ENCODE data around the gene PPIB. TPM values are rescaled to one million over a fixed set of nuclear protein-coding genes. Genes with fewer than 3 reads are reported as not detected.
A peak's percentile ranks its signal among the peaks of the same experiment; 100 is the strongest.

PPIB gene
- total RNA-seq, result 100 to 1,000 TPM; 392 to 410 TPM

- H3K27ac Mint-ChIP-seq, result peak within 1 kb of the TSS; percentile 96
- H3K4me1 Mint-ChIP-seq, result peaks cover 58% of the 10 kb centered on the region
- H3K36me3 Mint-ChIP-seq (ENCODE audit: low read depth), result peaks cover 30% of the 10 kb centered on the region
- peak; percentile 98 for DNase-seq
- peak within 1 kb of the TSS; percentile 83 for H3K4me3 Mint-ChIP-seq
- CTCF ChIA-PET, result interaction anchor here (0.5 to 3.3 kb wide), 9 partner anchors 10 to 565 kb away, joined by 3 to 36 read pairs (median 3); partner anchors contain the start of genes CIAO2A and TRIP4
- H3K27me3 Mint-ChIP-seq, result no peaks in the 10 kb centered on the region
- POLR2A ChIA-PET, result interaction anchor here (0.6 to 5.1 kb wide), 22 partner anchors 9 to 1142 kb away, joined by 3 to 72 read pairs (median 6); partner anchors contain the start of genes CIAO2A, PCLAF, RNU5B-1 and SNX1
- H3K9me3 Mint-ChIP-seq, result no peaks in the 10 kb centered on the region
These were observed at the start of gene PPIB for GRCh38 chr15:64162869-64163658. Gene PPIB (minus strand): TSS chr15:64163022. CDS start chr15:64162986, 36 bp downstream.

GRCh38 chr15:64211696-64212095, 48.9 kb upstream of the PPIB start:
- H3K36me3 Mint-ChIP-seq (ENCODE audit: low read depth), result peaks cover 18% of the 10 kb centered on the region
- POLR2A ChIA-PET, result no interaction called here
- no peaks in the 10 kb centered on the region for H3K9me3 Mint-ChIP-seq
- no peak overlapping the region for H3K27ac Mint-ChIP-seq
- H3K4me3 Mint-ChIP-seq, result no peak overlapping the region
- CTCF ChIA-PET, result no interaction called here
- no peaks in the 10 kb centered on the region for H3K27me3 Mint-ChIP-seq
- H3K4me1 Mint-ChIP-seq, result peaks cover 20% of the 10 kb centered on the region
- no peak for DNase-seq

DNA sequence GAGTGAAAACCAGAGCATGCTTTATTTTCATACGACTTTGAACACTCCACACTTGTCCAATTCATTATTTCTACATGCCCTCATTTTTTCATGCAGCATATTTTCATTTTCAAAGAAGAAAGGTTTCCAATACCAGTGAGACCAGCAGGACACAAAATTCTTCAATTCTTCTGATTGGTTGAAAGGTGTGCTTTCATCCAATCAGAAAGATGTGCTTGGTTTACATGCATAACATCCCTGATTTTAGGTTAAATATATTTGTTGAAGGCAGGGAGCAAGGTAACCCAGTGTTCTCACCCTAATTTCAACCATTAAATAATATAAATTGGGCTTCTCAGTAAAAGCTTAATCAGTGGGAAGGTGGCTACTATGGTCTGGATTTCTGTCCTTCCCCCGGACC, 47.5 kb upstream of the PPIB start:
- DNase-seq, result no peak
- ChIA-PET CTCF (interaction anchor here (0.6 to 1.5 kb wide), 5 partner anchors 11 to 802 kb away, joined by 3 read pairs; no protein-coding TSS in a partner anchor), POLR2A (no interaction called here)
- Mint-ChIP-seq H3K27ac (no peak overlapping the region), H3K9me3 (no peaks in the 10 kb centered on the region), H3K4me1 (peaks cover 20% of the 10 kb centered on the region), H3K27me3 (no peaks in the 10 kb centered on the region), H3K4me3 (no peak overlapping the region), H3K36me3 (ENCODE audit: low read depth) (peaks cover 18% of the 10 kb centered on the region)

DNA sequence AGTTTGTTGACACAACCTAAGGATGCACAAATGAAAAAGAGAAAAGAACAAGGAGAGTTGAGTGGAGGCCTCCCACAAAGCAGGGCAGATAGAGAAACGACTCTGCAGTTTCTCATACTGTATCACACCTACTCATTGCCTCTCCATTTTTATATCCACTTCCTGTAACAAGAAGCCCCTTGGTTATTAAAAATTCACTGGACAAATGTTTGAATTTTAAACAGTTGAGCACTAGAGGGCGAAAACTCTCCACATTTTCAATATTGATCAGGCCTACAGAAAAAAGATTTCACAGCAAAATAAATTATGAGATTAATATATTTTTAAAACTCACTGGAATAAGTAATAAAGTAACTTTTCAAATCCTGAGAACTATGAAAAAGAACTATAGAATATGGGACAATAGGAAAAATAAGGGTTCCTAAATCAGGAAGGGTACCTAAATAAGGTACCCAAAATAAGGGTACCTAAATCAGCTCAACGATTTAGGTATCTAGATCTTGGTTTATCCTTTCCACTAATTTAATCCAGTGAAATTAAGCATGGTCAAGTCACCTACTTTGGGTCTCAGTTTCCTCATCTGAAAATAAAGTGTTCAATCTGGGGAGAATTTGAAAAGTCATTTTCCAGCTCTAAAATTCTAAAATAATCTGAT, 47.0 kb upstream of the PPIB start:
- no peak overlapping the region for H3K27ac Mint-ChIP-seq
- peaks cover 20% of the 10 kb centered on the region for H3K4me1 Mint-ChIP-seq
- no peaks in the 10 kb centered on the region for H3K27me3 Mint-ChIP-seq
- no peaks in the 10 kb centered on the region for H3K9me3 Mint-ChIP-seq
- H3K4me3 Mint-ChIP-seq, result no peak overlapping the region
- ChIA-PET CTCF (interaction anchor here (0.6 to 1.5 kb wide), 4 partner anchors 11 to 518 kb away, joined by 3 read pairs; no protein-coding TSS in a partner anchor), POLR2A (interaction anchor here (0.6 kb wide), 1 partner anchor 174 kb away, joined by 3 read pairs; no protein-coding TSS in a partner anchor)
- peaks cover 18% of the 10 kb centered on the region for H3K36me3 Mint-ChIP-seq (ENCODE audit: low read depth)
- DNase-seq, result no peak

- Mint-ChIP-seq H3K9me3 (no peaks in the 10 kb centered on the region), H3K4me1 (peaks cover 5% of the 10 kb centered on the region), H3K27ac (no peak overlapping the region), H3K36me3 (ENCODE audit: low read depth) (peaks cover 27% of the 10 kb centered on the region), H3K4me3 (no peak overlapping the region), H3K27me3 (no peaks in the 10 kb centered on the region)
- CTCF ChIA-PET, result interaction anchor here (1.2 kb wide), 1 partner anchor 11 kb away, joined by 3 read pairs; no protein-coding TSS in a partner anchor
- DNase-seq, result no peak
- POLR2A ChIA-PET, result no interaction called here
These were observed 42.4 kb upstream of the PPIB start for GRCh38 chr15:64205202-64205601.

DNA sequence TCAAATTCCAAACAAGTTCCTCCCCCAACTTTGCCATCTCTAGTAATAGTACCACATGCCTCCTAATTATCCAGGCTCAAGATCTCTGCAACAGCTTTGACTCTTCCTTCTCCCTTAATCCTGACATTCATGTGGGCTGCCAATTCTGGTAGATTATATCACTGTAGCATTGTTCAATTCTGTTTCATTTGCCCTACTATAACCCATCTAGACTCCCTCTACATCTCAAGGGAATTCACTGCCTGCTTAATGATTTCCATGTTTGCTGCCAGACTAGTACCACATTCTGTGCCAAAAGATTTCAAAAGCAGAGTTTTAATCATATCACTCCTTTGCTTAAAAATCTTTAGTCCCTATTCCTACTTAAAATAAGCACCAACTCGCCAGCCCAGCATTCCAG, 34.6 kb upstream of the PPIB start:
- Mint-ChIP-seq H3K9me3 (no peaks in the 10 kb centered on the region), H3K4me1 (no peaks in the 10 kb centered on the region), H3K4me3 (no peak overlapping the region), H3K27ac (no peak overlapping the region), H3K27me3 (no peaks in the 10 kb centered on the region), H3K36me3 (ENCODE audit: low read depth) (peaks cover 35% of the 10 kb centered on the region)
- CTCF ChIA-PET, result interaction anchor here (0.5 to 0.7 kb wide), 2 partner anchors 13 to 63 kb away, joined by 3 read pairs; no protein-coding TSS in a partner anchor
- POLR2A ChIA-PET, result no interaction called here
- no peak for DNase-seq

DNA sequence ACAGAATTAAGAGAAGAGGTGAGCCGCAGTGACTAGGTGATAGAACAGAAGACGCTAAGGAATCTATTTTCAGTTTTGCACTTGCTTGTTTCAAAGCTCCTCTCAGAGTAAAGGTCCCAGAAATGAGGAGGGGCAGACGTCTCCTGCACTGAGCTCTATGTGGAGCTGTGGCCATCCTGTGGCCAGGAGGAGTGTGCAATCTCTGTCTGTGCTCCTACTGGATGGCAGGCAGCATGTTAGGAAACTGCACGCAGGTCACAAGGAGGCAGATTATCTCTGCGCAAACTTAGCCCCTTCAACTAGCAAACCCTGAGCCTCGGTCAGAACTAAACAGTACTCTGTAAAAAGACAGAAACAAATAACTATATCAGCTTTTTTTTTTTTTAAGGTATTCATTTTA, 31.1 kb upstream of the PPIB start:
- H3K36me3 Mint-ChIP-seq (ENCODE audit: low read depth), result peaks cover 26% of the 10 kb centered on the region
- CTCF ChIA-PET, result no interaction called here
- POLR2A ChIA-PET, result no interaction called here

GRCh38 chr15:64191971-64192830, 29.4 kb upstream of the PPIB start:
- CTCF ChIA-PET, result no interaction called here
- H3K4me3 Mint-ChIP-seq, result no peak overlapping the region
- POLR2A ChIA-PET, result no interaction called here

More for the DNA sequence above, 31.1 kb upstream of the PPIB start:
- Mint-ChIP-seq H3K9me3 (no peaks in the 10 kb centered on the region), H3K4me1 (peaks cover 4% of the 10 kb centered on the region), H3K27me3 (no peaks in the 10 kb centered on the region), H3K4me3 (no peak overlapping the region), H3K27ac (no peak overlapping the region)
- no peak for DNase-seq

GRCh38 chr15:64187396-64188191, 24.8 kb upstream of the PPIB start:
- DNase-seq, result no peak
- Mint-ChIP-seq H3K9me3 (no peaks in the 10 kb centered on the region), H3K4me1 (peaks cover 25% of the 10 kb centered on the region), H3K36me3 (ENCODE audit: low read depth) (peaks cover 24% of the 10 kb centered on the region), H3K4me3 (peak overlapping the region; percentile 72), H3K27ac (peak overlapping the region; percentile 87), H3K27me3 (no peaks in the 10 kb centered on the region)
- POLR2A ChIA-PET, result interaction anchor here (1.4 to 4.7 kb wide), 7 partner anchors 11 to 408 kb away, joined by 3 to 37 read pairs (median 7); partner anchors contain the start of genes CIAO2A and PPIB
- CTCF ChIA-PET, result interaction anchor here (0.9 to 1.5 kb wide), 4 partner anchors 23 to 170 kb away, joined by 3 to 6 read pairs (median 4); no protein-coding TSS in a partner anchor

More at GRCh38 chr15:64191971-64192830, 29.4 kb upstream of the PPIB start:
- no peak overlapping the region for H3K27ac Mint-ChIP-seq
- H3K27me3 Mint-ChIP-seq, result no peaks in the 10 kb centered on the region
- no peak for DNase-seq
- H3K4me1 Mint-ChIP-seq, result peaks cover 20% of the 10 kb centered on the region
- no peaks in the 10 kb centered on the region for H3K9me3 Mint-ChIP-seq
- peaks cover 26% of the 10 kb centered on the region for H3K36me3 Mint-ChIP-seq (ENCODE audit: low read depth)

DNA sequence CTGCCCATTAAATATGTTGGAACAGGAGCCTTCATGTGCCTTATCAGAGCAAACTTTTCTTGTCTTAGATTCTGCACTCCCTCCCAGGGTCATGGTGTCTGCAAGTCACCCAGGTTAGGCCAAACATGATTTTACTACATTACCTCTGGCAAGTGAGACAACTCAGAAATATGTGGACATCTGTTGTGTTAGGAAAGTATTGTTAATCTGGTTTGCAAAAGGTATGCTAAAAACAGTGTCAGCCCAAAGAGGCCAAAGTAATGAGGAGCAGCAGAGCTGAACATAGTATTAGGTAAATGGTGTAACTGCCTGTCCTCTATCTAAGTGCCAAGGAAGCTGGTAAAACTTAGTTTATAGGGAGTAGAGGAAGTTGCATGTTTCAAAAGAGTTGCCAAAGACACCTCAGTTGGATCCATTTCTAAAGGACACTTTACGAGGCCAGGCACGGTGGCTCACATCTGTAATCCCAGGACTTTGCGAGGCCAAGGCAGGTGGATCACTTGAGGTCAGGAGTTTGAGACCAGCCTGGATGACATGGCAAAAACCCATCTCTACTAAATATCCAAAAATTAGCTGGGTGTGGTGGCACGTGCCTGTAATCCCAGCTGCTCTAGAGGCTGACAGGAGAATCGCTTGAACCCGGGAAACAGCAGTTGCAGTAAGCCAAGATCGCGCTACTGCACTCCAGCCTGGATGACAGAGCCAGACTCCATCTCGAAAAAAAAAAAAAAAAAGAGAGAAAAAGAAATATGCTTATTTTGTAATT, 22.5 kb upstream of the PPIB start:
- Mint-ChIP-seq H3K4me3 (no peak overlapping the region), H3K27me3 (no peaks in the 10 kb centered on the region), H3K9me3 (no peaks in the 10 kb centered on the region), H3K4me1 (peaks cover 25% of the 10 kb centered on the region), H3K27ac (no peak overlapping the region), H3K36me3 (ENCODE audit: low read depth) (peaks cover 24% of the 10 kb centered on the region)
- ChIA-PET CTCF (interaction anchor here (0.7 to 0.9 kb wide), 2 partner anchors 12 to 31 kb away, joined by 3 read pairs; no protein-coding TSS in a partner anchor), POLR2A (interaction anchor here (0.6 to 2.4 kb wide), 2 partner anchors 23 to 32 kb away, joined by 4 to 11 read pairs; partner anchors contain the start of gene PPIB)
- DNase-seq, result no peak

GRCh38 chr15:64182859-64183370, 20.1 kb upstream of the PPIB start:
- Mint-ChIP-seq H3K9me3 (no peaks in the 10 kb centered on the region), H3K27ac (no peak overlapping the region), H3K4me3 (no peak overlapping the region), H3K27me3 (no peaks in the 10 kb centered on the region), H3K4me1 (peaks cover 16% of the 10 kb centered on the region), H3K36me3 (ENCODE audit: low read depth) (peaks cover 27% of the 10 kb centered on the region)
- POLR2A ChIA-PET, result no interaction called here
- no peak for DNase-seq
- CTCF ChIA-PET, result no interaction called here
